Mucosa of gallbladder (tissue), 1 donor: ENCODE measurements around the gene EPAS1. TPM values are rescaled to one million over a fixed set of nuclear protein-coding genes. Genes with fewer than 3 reads are reported as not detected.

ENCODE experiments used
- DNase-seq: peaks from one replicate; pipeline ENCODE4 v3.0.0-alpha.2; 2020; ENCODE audit warnings: low spot score
- total RNA-seq: library from RNA; stranded (reverse); gene quantifications from one replicate; pipeline ENCODE4 v1.2.1, GENCODE V29; 2021
- donor health status: DM: no; HTN: no; CAD: no.

The EPAS1 gene
- total RNA-seq, 1 donor from 2014 or later: 221 TPM

GRCh38 chr2:46273225-46273863, 23.9 kb upstream of the EPAS1 start:
- no peak for DNase-seq

- DNase-seq: no peak
Measured at GRCh38 chr2:46273919-46274318, 23.3 kb upstream of the EPAS1 start.

GRCh38 chr2:46274586-46274985, 22.6 kb upstream of the EPAS1 start:
- DNase-seq: no peak

GRCh38 chr2:46275995-46276394, 21.2 kb upstream of the EPAS1 start:
- DNase-seq: peak; percentile 57

GRCh38 chr2:46276642-46277041, 20.6 kb upstream of the EPAS1 start:
- DNase-seq: no peak

DNA sequence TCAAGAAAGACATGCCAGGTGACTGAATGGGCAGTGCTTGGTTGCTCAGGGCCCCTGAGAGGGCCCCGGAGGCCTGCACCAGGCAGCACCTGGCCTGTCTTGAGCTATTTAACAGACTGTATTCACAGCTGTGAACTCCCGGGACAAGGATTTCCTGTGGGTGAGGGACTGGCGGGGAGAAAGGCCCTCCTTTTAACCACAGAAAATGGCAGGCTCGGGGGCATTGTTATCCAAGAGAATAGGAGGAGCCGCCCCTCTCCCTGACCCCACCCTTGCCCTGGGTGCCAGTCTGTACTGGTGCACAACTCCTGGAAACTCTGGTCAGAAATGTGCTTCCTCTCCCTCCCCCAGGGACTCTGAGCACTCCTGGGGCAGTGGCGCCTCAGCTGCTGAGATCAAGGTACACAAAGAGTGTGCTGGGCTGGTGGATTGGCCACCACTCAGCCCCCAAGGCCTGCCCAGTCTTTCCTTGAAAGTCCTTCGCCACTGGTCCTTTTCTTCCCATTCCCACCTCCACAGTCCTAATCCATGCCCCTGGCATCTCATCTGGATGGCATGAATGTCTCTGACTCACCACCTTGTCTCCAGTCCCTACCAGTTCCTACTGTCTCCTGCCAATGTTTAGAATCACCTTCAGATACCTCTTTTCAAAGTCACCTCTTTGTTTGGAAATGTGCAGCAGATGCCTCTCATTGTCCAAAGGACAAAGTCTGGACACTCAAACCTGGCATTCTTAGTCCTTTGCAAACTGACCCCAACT, 19.6 kb upstream of the EPAS1 start:
- DNase-seq: no peak

DNA sequence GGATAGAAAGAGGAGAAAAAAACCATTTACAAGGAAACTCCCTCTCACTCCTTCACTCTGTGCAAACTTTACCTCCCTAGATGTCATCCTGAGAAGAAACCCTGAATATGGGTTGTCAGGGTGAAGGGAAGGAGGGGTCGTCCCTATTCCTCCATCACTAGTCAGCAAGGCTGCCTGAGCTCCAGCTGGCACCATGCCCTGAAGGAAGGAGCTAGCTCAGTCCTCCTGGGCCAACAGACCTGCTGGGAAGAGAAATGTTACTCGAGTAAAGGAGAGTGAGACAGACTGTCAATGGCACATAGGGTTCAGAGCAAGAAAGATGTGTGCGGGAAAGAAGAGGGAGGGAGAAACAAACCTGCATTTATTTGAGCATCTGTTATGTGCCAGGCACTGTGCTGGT, 18.3 kb upstream of the EPAS1 start:
- no peak for DNase-seq

- no peak for DNase-seq
Measured at GRCh38 chr2:46281939-46282338, 15.3 kb upstream of the EPAS1 start.

GRCh38 chr2:46283693-46284092, 13.5 kb upstream of the EPAS1 start:
- no peak for DNase-seq

DNA sequence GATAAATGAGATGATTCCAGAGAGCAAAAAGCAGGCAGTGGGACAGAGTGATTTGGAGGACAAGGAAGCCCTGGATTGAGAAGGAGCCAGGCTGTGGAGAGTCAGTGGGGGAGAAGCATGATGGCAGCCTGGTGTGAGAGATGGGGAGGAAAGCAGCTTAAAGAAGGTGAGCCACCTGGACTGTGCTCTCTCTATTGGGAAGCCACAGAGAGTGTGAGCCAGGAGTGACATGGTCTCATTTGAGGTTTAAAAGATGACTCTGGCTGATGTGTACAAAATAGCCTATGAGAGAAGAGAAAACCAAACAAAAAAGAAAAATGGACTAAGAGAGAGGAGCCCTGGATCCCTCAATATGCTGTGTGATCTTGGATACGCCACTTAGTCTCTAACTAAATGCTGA, 12.9 kb upstream of the EPAS1 start:
- no peak for DNase-seq

GRCh38 chr2:46284796-46285195, 12.4 kb upstream of the EPAS1 start:
- no peak for DNase-seq

DNA sequence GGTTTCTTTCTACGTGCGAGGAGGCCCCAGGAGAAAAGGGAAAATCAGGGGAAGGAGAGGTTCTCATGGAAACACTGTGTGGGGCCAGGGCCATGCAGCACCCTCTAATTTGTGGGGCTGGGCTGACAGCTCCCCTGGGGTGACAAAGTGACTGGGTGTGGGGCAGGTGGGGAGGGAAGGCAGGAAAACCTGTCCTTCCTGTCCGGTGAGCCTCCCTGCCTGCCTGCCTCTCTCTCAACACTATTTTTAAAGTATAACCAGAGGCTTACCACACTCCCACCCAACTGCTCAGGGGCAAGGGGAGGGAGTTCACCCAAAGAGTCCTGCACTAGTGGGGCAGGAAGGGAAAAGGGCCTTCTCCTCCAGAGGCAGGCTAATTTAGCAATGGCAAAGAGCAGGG, 10.5 kb upstream of the EPAS1 start:
- no peak for DNase-seq

DNA sequence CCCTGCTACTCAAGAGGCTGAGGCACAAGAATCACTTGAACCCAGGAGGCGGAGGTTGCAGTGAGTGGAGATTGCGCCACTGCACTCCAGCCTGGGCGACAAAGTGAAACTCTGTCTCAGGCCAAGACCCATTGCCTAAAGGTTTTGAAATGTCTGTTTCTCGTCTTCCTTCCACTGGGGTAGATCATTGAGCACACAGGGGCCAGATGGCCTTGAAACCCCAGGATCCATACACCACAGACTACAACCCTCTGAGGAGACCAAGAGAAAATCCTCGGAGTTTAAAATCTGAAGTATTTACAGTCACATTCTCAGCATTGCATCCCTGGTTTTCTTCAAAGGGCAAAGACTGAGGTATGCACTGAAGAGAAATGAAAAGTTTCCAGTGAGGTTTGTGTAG, 7.1 kb upstream of the EPAS1 start:
- no peak for DNase-seq

- DNase-seq: no peak
Measured at GRCh38 chr2:46293466-46293865, 3.7 kb upstream of the EPAS1 start.

- no peak for DNase-seq
Measured at GRCh38 chr2:46294176-46294836, 2.9 kb upstream of the EPAS1 start.

DNA sequence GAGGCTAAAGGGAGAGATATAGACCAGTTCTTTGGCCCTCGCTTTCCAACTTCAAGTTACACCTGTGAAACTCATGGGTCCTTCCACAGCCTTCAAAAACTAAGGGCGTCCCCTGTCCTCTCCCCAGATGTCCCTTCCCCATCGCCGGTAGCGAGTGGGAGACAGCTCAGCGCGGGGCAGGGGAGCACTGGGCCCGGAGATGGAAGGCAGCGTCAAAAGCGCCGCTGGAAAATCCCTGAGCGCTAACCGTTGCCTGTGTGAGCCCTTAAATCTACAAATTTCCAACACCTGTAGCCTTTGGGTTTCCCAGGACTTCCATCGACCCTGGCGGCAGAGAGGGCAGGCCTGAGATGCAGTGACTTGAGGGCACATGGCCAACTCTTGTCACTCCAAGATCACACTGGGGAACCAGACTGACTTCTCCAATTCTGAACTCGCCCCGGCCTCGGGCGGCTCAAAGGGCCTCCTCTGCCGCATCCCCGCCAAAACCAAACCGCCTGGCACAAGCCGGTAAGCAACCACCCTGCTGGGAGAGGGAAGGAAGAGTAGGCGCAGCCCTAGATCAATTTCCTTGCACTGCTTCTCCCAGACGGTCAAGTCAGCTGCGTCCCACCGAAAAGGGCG, 879 bp upstream of the EPAS1 start:
- DNase-seq: peak; percentile 50

DNA sequence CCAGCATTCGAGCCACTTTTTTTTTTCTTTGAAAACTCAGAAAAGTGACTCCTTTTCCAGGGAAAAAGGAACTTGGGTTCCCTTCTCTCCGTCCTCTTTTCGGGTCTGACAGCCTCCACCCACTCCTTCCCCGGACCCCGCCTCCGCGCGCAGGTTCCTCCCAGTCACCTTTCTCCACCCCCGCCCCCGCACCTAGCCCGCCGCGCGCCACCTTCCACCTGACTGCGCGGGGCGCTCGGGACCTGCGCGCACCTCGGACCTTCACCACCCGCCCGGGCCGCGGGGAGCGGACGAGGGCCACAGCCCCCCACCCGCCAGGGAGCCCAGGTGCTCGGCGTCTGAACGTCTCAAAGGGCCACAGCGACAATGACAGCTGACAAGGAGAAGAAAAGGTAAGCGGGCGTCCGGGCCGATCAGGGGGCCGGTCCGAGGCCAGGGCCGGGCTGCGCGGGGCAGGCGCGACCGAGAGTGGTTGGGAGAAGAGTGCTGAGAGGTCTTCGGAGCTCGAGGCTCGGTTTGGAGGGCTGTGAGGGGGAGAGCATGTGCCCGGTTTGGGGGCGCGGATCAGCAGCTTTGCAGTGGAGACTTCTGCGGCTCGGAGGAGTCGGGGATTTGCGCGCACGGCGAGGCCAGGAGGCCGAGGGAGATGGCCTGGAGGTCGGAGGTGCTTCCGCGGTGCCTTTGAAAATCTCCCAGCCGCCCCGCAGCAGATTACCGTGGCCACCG, 502 bp downstream of the EPAS1 start:
- peak; percentile 70 for DNase-seq

GRCh38 chr2:46298272-46298521, 990 bp downstream of the EPAS1 start:
- DNase-seq: no peak

- DNase-seq: peak; percentile 58
Measured at GRCh38 chr2:46298522-46299353, 1.5 kb downstream of the EPAS1 start.

- DNase-seq: peak; percentile 56
Measured at GRCh38 chr2:46299365-46300263, 2.4 kb downstream of the EPAS1 start.
